ENCODE measurements around the gene FRMD3. TPM values are rescaled to one million over a fixed set of nuclear protein-coding genes. Genes with fewer than 3 reads are reported as not detected.

Gene FRMD3
- total RNA-seq, 1 experiment from 2014 or later = 1.4 TPM

DNA sequence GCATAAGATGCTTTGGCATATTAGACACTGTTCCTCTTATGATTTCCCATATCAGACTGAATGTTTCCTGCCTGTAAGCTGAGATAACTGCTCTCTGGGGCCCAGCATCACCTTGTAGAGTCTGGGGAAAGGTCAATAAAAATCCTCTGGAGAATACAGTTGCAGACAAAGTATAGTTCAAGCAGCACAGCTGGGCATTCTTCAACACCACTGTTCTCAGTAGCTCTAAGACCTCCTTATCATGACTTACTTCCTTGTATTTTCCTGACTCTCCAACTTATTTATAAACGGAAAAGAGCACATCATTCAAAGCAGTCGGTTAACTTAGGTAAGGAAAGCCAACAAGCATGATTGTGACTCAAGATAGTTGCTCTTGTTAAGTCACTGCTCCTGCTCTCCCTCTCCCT lies 266.5 kb downstream of the FRMD3 start (continued):
- TF ChIP-seq, protein P1, sequence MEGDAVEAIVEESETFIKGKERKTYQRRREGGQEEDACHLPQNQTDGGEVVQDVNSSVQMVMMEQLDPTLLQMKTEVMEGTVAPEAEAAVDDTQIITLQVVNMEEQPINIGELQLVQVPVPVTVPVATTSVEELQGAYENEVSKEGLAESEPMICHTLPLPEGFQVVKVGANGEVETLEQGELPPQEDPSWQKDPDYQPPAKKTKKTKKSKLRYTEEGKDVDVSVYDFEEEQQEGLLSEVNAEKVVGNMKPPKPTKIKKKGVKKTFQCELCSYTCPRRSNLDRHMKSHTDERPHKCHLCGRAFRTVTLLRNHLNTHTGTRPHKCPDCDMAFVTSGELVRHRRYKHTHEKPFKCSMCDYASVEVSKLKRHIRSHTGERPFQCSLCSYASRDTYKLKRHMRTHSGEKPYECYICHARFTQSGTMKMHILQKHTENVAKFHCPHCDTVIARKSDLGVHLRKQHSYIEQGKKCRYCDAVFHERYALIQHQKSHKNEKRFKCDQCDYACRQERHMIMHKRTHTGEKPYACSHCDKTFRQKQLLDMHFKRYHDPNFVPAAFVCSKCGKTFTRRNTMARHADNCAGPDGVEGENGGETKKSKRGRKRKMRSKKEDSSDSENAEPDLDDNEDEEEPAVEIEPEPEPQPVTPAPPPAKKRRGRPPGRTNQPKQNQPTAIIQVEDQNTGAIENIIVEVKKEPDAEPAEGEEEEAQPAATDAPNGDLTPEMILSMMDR (IDR thresholded peaks at IDR 0.05) = no peak
- TF ChIP-seq ELF4 (CRISPR knock-in tag; IDR thresholded peaks at IDR 0.05; ENCODE audit: low read depth) = no peak

GRCh38 chr9:83270116-83270515 lies 268.1 kb downstream of the FRMD3 start:
- ATAC-seq (no peak), DNase-seq (ENCODE audit: low spot score) (no peak)
- H3K4me3 Mint-ChIP-seq = no peak overlapping the region
- H3K4me1 Mint-ChIP-seq = peaks cover 15% of the 10 kb centered on the region
- peaks cover 4% of the 10 kb centered on the region for H3K9me3 Mint-ChIP-seq
- ChIA-PET POLR2A (no interaction called here), CTCF (no interaction called here)
- H3K27me3 Mint-ChIP-seq (ENCODE audit: low read depth) = no peaks in the 10 kb centered on the region
- TF ChIP-seq FOXJ3 (CRISPR knock-in tag; IDR thresholded peaks at IDR 0.05; ENCODE audit: borderline replicate concordance) = no peak
- no peak for TF ChIP-seq SP1 (CRISPR knock-in tag; conservative IDR thresholded peaks at IDR 0.05)
- TF ChIP-seq RELA (CRISPR knock-in tag; IDR thresholded peaks at IDR 0.05; ENCODE audit: borderline replicate concordance) = no peak
- no peak for TF ChIP-seq ZNF121 (CRISPR knock-in tag; IDR thresholded peaks at IDR 0.05)
- TF ChIP-seq TP53 (CRISPR knock-in tag; IDR thresholded peaks at IDR 0.05) = no peak
- no peak overlapping the region for H3K27ac Mint-ChIP-seq
- peaks cover 10% of the 10 kb centered on the region for H3K36me3 Mint-ChIP-seq

DNA sequence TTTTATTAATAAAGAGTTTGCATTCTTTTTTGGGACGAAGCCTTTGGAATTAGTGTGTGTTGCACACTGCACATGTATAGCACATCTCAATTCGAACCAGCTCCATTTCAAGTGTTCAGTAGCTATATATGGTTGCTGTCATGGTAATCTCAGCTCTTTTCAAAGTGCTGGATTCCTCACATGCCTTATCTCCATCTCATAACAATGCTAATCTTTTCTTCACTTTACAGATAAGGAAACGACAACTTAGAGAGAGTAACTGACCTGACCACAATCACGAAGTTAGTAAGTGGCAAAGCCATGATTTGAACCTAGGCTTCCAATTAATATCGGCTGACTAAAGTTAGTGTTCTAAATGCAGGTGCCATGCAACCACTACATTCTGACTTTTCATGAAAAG lies 270.5 kb downstream of the FRMD3 start:
- H3K27ac Mint-ChIP-seq = no peak overlapping the region
- POLR2A ChIA-PET = no interaction called here
- no peaks in the 10 kb centered on the region for H3K27me3 Mint-ChIP-seq (ENCODE audit: low read depth)
- H3K4me3 Mint-ChIP-seq = no peak overlapping the region
- peaks cover 15% of the 10 kb centered on the region for H3K4me1 Mint-ChIP-seq
- peaks cover 4% of the 10 kb centered on the region for H3K9me3 Mint-ChIP-seq
- ATAC-seq = no peak
- CTCF ChIA-PET = no interaction called here
- no peak for DNase-seq (ENCODE audit: low spot score)
- H3K36me3 Mint-ChIP-seq = peaks cover 7% of the 10 kb centered on the region
- TF ChIP-seq, protein P2, sequence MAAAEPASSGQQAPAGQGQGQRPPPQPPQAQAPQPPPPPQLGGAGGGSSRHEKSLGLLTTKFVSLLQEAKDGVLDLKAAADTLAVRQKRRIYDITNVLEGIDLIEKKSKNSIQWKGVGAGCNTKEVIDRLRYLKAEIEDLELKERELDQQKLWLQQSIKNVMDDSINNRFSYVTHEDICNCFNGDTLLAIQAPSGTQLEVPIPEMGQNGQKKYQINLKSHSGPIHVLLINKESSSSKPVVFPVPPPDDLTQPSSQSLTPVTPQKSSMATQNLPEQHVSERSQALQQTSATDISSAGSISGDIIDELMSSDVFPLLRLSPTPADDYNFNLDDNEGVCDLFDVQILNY (CRISPR knock-in tag; IDR thresholded peaks at IDR 0.05) = no peak
- TF ChIP-seq IRF1 (CRISPR knock-in tag; IDR thresholded peaks at IDR 0.05) = no peak
- TF ChIP-seq PRDM15 (CRISPR knock-in tag; IDR thresholded peaks at IDR 0.05) = no peak
- TF ChIP-seq ZNF396 (CRISPR knock-in tag; IDR thresholded peaks at IDR 0.05; ENCODE audit: borderline replicate concordance) = no peak
- no peak for TF ChIP-seq USF2 (CRISPR knock-in tag; IDR thresholded peaks at IDR 0.05)
- no peak for TF ChIP-seq HMGA2 (CRISPR knock-in tag; IDR thresholded peaks at IDR 0.05)
- TF ChIP-seq ZNF512 (CRISPR knock-in tag; IDR thresholded peaks at IDR 0.05; ENCODE audit: borderline replicate concordance) = no peak
- no peak for TF ChIP-seq TCF7 (CRISPR knock-in tag; IDR thresholded peaks at IDR 0.05; ENCODE audit: low read depth)
- TF ChIP-seq SMAD3 (CRISPR knock-in tag; IDR thresholded peaks at IDR 0.05; ENCODE audit: borderline replicate concordance) = no peak
- TF ChIP-seq ATF3 (CRISPR knock-in tag; conservative IDR thresholded peaks at IDR 0.05) = no peak
- no peak for TF ChIP-seq ZBTB21 (CRISPR knock-in tag; IDR thresholded peaks at IDR 0.05; ENCODE audit: borderline replicate concordance)
- TF ChIP-seq ZNF219 (CRISPR knock-in tag; IDR thresholded peaks at IDR 0.05; ENCODE audit: borderline replicate concordance) = no peak
- no peak for TF ChIP-seq FOXP1 (CRISPR knock-in tag; IDR thresholded peaks at IDR 0.05; ENCODE audit: borderline replicate concordance)
- TF ChIP-seq ELF4 (CRISPR knock-in tag; IDR thresholded peaks at IDR 0.05; ENCODE audit: low read depth) = no peak
- TF ChIP-seq ZNF138 (CRISPR knock-in tag; conservative IDR thresholded peaks at IDR 0.05) = no peak

Measured in WTC11 (cell line).